K562 (cell line): ENCODE measurements around the gene PTPRF. TPM values are rescaled to one million over a fixed set of nuclear protein-coding genes. Genes with fewer than 3 reads are reported as not detected.

ENCODE experiments used
- ARID1B ChIP-seq: fragments of 450-650 bp; IDR thresholded peaks from 2 replicates; pipeline ENCODE4 v1.6.1; 2016; ENCODE audit warnings: antibody characterized with exemption, mild to moderate bottlenecking, inconsistent platforms
- ATF1 ChIP-seq, 2 experiments: fragments of 450-650 bp in 1 of 2; IDR thresholded peaks; 2 replicates each; pipeline ENCODE4 v1.6.1; 2016; ENCODE audit warnings: missing compliant biosample characterization in 1 of 2, missing genetic modification characterization in 1 of 2
- CC2D1A ChIP-seq: fragments of 450-650 bp; IDR thresholded peaks from 2 replicates; pipeline ENCODE4 v1.6.1; 2017; ENCODE audit warnings: mild to moderate bottlenecking
- CLOCK ChIP-seq: fragments of 250-450 bp; sonication (Bioruptor Pico); IDR thresholded peaks from 2 replicates; pipeline ENCODE4 v1.4.0; 2020; ENCODE audit warnings: mild to moderate bottlenecking, moderate library complexity, borderline replicate concordance
- DNMT1 ChIP-seq: fragments of 450-650 bp; IDR thresholded peaks from 2 replicates; pipeline ENCODE4 v1.6.1; 2016; ENCODE audit warnings: antibody characterized with exemption, mild to moderate bottlenecking
- GABPB1 ChIP-seq: sonication (generic); formaldehyde crosslinking; IDR thresholded peaks from 2 replicates; pipeline ENCODE4 v1.8.0; 2022; ENCODE audit warnings: mild to moderate bottlenecking, missing genetic modification reagents
- IRF2 ChIP-seq: sonication (generic); formaldehyde crosslinking; IDR thresholded peaks from 2 replicates; pipeline ENCODE4 v1.8.1; 2022; ENCODE audit warnings: mild to moderate bottlenecking, missing genetic modification reagents
- MTA3 ChIP-seq: fragments of 450-650 bp; formaldehyde crosslinking; IDR thresholded peaks from 2 replicates; pipeline ENCODE4 v1.6.1; 2017; ENCODE audit warnings: mild to moderate bottlenecking, borderline replicate concordance
- MTF1 ChIP-seq: fragments of 250-450 bp; sonication (Bioruptor Pico); IDR thresholded peaks from 2 replicates; pipeline ENCODE4 v1.9.0; 2021; ENCODE audit warnings: moderate library complexity, mild to moderate bottlenecking, inconsistent platforms, borderline replicate concordance
- NCOA6 ChIP-seq: fragments of 450-650 bp; IDR thresholded peaks from 2 replicates; pipeline ENCODE4 v1.6.1; 2017; ENCODE audit warnings: mild to moderate bottlenecking
- RNF2 ChIP-seq: sonication (generic); IDR thresholded peaks from 2 replicates; pipeline ENCODE4 v1.6.1; 2016
- SMARCE1 ChIP-seq: fragments of 450-650 bp; IDR thresholded peaks from 2 replicates; pipeline ENCODE4 v1.7.1; 2016; ENCODE audit warnings: mild to moderate bottlenecking
- TSC22D4 ChIP-seq: fragments of 450-650 bp; IDR thresholded peaks from 2 replicates; pipeline ENCODE4 v1.6.1; 2016; ENCODE audit warnings: missing genetic modification characterization, missing biosample characterization, control low read depth
- XRCC5 ChIP-seq: fragments of 200-400 bp; formaldehyde crosslinking; IDR thresholded peaks from 2 replicates; pipeline ENCODE4 v1.6.1; 2017; ENCODE audit warnings: low read depth, mild to moderate bottlenecking, low read length
- ZNF3 ChIP-seq: fragments of 250-450 bp; sonication (Bioruptor Pico); IDR thresholded peaks from 2 replicates; pipeline ENCODE4 v1.5.0; 2021; ENCODE audit warnings: mild to moderate bottlenecking, moderate library complexity
- ZNF764 ChIP-seq: fragments of 250-450 bp; sonication (Bioruptor Pico); IDR thresholded peaks from 2 replicates; pipeline ENCODE4 v1.4.0; 2020; ENCODE audit warnings: low read depth, mild to moderate bottlenecking, moderate library complexity
- polyA plus RNA-seq, 8 experiments: library from polyadenylated mRNA; depleted of rRNA in 4 of 8; stranded (reverse) in 5 of 8; unstranded in 3 of 8; fragments of >200 nt; fragmentation: Nextera tagmentation in 2 of 8; fragmentation: Illumina TruSeq in 1 of 8; extraction: Ambion mirVana in 2 of 8; extraction: Trizol in 1 of 8; gene quantifications; 2 replicates each; pipeline versions ENCODE4 v1.2.1 to v1.2.3, GENCODE V29; 2011 to 2014; ENCODE audit warnings: inconsistent platforms in 1 of 8, missing spikeins in 1 of 8
- total RNA-seq, 7 experiments: library from RNA; depleted of rRNA in 6 of 7; stranded (reverse); fragments of >200 nt in 6 of 7; fragmentation: Illumina TruSeq in 2 of 7; extraction: Trizol in 2 of 7; gene quantifications; 2 replicates each; pipeline versions ENCODE4 v1.2.1 to v1.2.3, GENCODE V29; 2011 to 2021; ENCODE audit warnings: low replicate concordance in 1 of 7
- TF ChIP-seq, protein P1 (sequence below), 2 experiments: IDR thresholded peaks; 2 replicates each; pipeline ENCODE4 v1.6.1; 2012; ENCODE audit warnings: improper control_type of control experiment in 2 of 2, low read depth in 2 of 2, low read length in 2 of 2, borderline replicate concordance in 1 of 2
- TF ChIP-seq, protein P2 (sequence below): fragments of 250-450 bp; sonication (Bioruptor Pico); IDR thresholded peaks from 2 replicates; pipeline ENCODE4 v1.4.0; 2020
- TF ChIP-seq, protein P3 (sequence below), 2 experiments: fragments of 450-650 bp in 1 of 2; sonication (generic) in 1 of 2; formaldehyde crosslinking; conservative IDR thresholded peaks; 2 replicates each; pipeline versions ENCODE4 v1.4.0 to v1.8.1; 2020 to 2022; ENCODE audit warnings: mild to moderate bottlenecking in 1 of 2, missing genetic modification reagents in 1 of 2
- TF ChIP-seq, protein P4 (sequence below): fragments of 250-450 bp; sonication (Bioruptor Pico); IDR thresholded peaks from 2 replicates; pipeline ENCODE4 v1.5.0; 2021

The PTPRF gene
- total and polyA plus RNA-seq, 9 of the 15 experiments (the other 6 are each of a cell fraction or from before 2014, with no cell fraction given), result 0.13 to 4.3 (median 1.1) TPM

DNA sequence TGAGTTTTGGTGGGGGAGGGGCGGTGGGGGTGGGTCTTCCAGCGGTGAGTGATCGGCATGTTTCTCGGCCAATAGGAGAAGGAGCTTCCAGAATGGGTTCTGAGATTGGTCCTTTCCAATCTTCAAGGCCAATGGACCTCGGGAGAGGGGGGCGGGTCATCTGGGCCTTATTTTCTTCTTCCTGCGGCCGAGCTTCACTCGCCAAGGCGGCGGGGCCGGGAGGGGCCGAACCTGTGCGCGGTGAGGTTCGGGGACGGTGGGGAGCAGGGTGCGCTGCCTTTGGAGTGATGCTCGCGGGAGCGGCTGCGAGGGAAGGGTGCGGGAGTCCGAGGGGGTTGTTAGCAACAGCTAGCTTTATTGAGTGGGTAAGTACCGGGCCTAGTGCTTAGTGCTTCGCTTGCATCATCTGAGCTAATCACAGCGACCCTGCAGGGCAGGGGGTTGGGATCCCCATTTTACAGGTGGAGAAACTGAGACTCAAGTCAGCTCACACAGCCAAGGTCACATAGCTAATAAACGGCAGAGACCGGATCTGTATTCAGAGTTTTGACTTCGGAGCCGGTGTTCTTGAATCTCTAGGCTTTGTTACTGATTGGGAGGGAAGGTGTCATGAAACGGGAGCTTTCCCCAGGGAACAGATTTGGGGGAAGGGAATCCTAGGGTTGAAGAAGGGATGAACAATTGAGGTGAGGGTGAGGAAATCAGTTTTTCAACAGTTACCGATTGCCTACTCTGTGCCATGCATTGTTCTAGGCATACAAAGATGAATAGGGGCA lies 119.8 kb downstream of the PTPRF start (continued):
- no peak for TF ChIP-seq ZNF764
- TF ChIP-seq IRF2, result no peak
- TF ChIP-seq MTA3, result peak; percentile 63; the same call in 1 of the 2 replicates
- TF ChIP-seq, protein P1, sequence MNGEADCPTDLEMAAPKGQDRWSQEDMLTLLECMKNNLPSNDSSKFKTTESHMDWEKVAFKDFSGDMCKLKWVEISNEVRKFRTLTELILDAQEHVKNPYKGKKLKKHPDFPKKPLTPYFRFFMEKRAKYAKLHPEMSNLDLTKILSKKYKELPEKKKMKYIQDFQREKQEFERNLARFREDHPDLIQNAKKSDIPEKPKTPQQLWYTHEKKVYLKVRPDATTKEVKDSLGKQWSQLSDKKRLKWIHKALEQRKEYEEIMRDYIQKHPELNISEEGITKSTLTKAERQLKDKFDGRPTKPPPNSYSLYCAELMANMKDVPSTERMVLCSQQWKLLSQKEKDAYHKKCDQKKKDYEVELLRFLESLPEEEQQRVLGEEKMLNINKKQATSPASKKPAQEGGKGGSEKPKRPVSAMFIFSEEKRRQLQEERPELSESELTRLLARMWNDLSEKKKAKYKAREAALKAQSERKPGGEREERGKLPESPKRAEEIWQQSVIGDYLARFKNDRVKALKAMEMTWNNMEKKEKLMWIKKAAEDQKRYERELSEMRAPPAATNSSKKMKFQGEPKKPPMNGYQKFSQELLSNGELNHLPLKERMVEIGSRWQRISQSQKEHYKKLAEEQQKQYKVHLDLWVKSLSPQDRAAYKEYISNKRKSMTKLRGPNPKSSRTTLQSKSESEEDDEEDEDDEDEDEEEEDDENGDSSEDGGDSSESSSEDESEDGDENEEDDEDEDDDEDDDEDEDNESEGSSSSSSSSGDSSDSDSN (IDR thresholded peaks at IDR 0.05; ENCODE audit: borderline replicate concordance in 1 of 2, low read depth in 2 of 2, low read length in 2 of 2), result 0 out of 4 replicates have a peak, but pooled peaks of 1 of the 2 experiments have one; percentile 28
- TF ChIP-seq, protein P2, sequence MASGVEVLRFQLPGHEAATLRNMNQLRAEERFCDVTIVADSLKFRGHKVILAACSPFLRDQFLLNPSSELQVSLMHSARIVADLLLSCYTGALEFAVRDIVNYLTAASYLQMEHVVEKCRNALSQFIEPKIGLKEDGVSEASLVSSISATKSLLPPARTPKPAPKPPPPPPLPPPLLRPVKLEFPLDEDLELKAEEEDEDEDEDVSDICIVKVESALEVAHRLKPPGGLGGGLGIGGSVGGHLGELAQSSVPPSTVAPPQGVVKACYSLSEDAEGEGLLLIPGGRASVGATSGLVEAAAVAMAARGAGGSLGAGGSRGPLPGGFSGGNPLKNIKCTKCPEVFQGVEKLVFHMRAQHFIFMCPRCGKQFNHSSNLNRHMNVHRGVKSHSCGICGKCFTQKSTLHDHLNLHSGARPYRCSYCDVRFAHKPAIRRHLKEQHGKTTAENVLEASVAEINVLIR (CRISPR knock-in tag), result 0 out of 2 replicates have a peak, but pooled peaks have one; percentile 23
- TF ChIP-seq, protein P3, sequence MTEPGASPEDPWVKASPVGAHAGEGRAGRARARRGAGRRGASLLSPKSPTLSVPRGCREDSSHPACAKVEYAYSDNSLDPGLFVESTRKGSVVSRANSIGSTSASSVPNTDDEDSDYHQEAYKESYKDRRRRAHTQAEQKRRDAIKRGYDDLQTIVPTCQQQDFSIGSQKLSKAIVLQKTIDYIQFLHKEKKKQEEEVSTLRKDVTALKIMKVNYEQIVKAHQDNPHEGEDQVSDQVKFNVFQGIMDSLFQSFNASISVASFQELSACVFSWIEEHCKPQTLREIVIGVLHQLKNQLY (CRISPR knock-in tag; conservative IDR thresholded peaks at IDR 0.05), result peak in 1 of 2 experiments; percentile 93; a peak in 2 of 4 replicates
- TF ChIP-seq SMARCE1, result peak; percentile 71
- TF ChIP-seq GABPB1 (CRISPR knock-in tag), result peak; percentile 74; the same call in 1 of the 2 replicates
- TF ChIP-seq ATF1 (CRISPR knock-in tag; IDR thresholded peaks at IDR 0.05), result no peak
- TF ChIP-seq ATF1 (tag; IDR thresholded peaks at IDR 0.05), result 0 out of 2 replicates have a peak, but pooled peaks have one; percentile 1
- TF ChIP-seq CLOCK, result no peak
- TF ChIP-seq NCOA6, result no peak
- no peak for TF ChIP-seq TSC22D4
- peak; percentile 79; the same call in 1 of the 2 replicates for TF ChIP-seq XRCC5
- TF ChIP-seq RNF2, result no peak; the same call in 1 of the 2 replicates
- TF ChIP-seq ARID1B, result peak; percentile 69
- TF ChIP-seq, protein P4, sequence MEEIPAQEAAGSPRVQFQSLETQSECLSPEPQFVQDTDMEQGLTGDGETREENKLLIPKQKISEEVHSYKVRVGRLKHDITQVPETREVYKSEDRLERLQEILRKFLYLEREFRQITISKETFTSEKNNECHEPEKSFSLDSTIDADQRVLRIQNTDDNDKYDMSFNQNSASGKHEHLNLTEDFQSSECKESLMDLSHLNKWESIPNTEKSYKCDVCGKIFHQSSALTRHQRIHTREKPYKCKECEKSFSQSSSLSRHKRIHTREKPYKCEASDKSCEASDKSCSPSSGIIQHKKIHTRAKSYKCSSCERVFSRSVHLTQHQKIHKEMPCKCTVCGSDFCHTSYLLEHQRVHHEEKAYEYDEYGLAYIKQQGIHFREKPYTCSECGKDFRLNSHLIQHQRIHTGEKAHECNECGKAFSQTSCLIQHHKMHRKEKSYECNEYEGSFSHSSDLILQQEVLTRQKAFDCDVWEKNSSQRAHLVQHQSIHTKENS (CRISPR knock-in tag), result no peak
- TF ChIP-seq ZNF3 (CRISPR knock-in tag), result no peak
- no peak for TF ChIP-seq MTF1 (CRISPR knock-in tag)
- peak; percentile 30 for TF ChIP-seq CC2D1A
- peak; percentile 89; the same call in 1 of the 2 replicates for TF ChIP-seq DNMT1
